ENCODE results near the gene MLH3. TPM values are rescaled to one million over a fixed set of nuclear protein-coding genes. Genes with fewer than 3 reads are reported as not detected.

Gene MLH3
- total RNA-seq, 2 donors from 2014 or later: 23.3 to 29.6 TPM

DNA sequence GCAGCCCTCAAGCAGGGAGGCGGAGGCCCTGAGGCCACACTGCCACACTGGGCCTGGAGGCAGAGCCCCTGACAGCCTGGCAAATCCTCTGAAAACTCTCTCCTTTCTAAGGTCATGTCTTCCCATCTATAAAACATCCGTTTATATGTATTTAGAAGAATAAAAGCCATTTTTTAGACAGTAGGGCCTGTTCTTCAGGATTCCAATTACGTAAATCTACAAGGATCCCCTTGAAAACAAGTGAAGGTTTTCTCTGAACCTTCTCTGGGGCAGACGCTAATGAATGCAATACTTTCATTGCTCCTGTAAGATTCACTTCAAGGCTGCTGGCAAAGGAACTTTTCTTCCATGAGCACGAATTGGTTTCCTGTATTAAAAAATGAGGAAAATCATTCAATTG is 35.8 kb downstream of the MLH3 start:
- Histone ChIP-seq H3K9me3 (no peaks in the 10 kb centered on the region), H3K36me3 (peaks cover 0 to 9% of the 10 kb centered on the region in 2 donors), H3K4me1 (replicated peaks) (peaks cover 2% of the 10 kb centered on the region), H3K27ac (no peak overlapping the region), H3K27me3 (replicated peaks; ENCODE audit: insufficient read depth) (no peaks in the 10 kb centered on the region), H3K4me3 (no peak overlapping the region)
- 65% methylated on average over 5 of the region's 5 CpGs for WGBS
- TF ChIP-seq, protein P1, sequence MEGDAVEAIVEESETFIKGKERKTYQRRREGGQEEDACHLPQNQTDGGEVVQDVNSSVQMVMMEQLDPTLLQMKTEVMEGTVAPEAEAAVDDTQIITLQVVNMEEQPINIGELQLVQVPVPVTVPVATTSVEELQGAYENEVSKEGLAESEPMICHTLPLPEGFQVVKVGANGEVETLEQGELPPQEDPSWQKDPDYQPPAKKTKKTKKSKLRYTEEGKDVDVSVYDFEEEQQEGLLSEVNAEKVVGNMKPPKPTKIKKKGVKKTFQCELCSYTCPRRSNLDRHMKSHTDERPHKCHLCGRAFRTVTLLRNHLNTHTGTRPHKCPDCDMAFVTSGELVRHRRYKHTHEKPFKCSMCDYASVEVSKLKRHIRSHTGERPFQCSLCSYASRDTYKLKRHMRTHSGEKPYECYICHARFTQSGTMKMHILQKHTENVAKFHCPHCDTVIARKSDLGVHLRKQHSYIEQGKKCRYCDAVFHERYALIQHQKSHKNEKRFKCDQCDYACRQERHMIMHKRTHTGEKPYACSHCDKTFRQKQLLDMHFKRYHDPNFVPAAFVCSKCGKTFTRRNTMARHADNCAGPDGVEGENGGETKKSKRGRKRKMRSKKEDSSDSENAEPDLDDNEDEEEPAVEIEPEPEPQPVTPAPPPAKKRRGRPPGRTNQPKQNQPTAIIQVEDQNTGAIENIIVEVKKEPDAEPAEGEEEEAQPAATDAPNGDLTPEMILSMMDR (IDR thresholded peaks at IDR 0.05): no peak
- TF ChIP-seq POLR2A (IDR thresholded peaks at IDR 0.05) (no peak), POLR2AphosphoS5 (IDR thresholded peaks at IDR 0.05) (no peak)
- DNase-seq (ENCODE audit: low spot score): no peak
- intact Hi-C loops (cut with DNase I): no loop called here

DNA sequence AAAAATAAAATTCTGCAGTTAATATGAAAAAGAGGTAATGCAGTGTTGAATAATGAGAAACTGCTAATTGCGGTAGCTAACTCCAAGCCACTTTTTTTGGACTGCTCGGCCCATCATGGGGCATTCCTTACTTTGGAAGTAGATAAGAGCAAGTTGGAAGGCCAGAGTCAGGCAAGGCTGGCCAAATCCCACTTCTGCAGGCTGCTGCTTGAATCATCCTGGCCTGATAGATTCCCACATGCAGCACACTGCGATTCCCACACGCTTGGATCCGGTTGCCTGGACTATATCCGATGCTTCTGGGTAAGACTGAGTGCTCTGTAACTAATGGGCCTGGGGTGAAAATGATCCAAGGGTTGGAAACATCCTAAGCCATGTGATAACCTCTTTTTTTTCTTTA is 38.0 kb downstream of the MLH3 start:
- no peak overlapping the region for H3K27ac ChIP-seq
- H3K4me3 ChIP-seq: no peak overlapping the region
- H3K27me3 ChIP-seq (replicated peaks; ENCODE audit: insufficient read depth): no peaks in the 10 kb centered on the region
- intact Hi-C loops (cut with DNase I): no loop called here
- no peaks in the 10 kb centered on the region for H3K4me1 ChIP-seq (replicated peaks)
- peaks cover 0 to 9% of the 10 kb centered on the region in 2 donors for H3K36me3 ChIP-seq
- DNase-seq (ENCODE audit: low spot score): no peak
- H3K9me3 ChIP-seq: no peaks in the 10 kb centered on the region
- WGBS: 88% methylated on average over 6 of the region's 6 CpGs
- TF ChIP-seq, protein P1 (IDR thresholded peaks at IDR 0.05): no peak
- no peak for TF ChIP-seq POLR2AphosphoS5 (IDR thresholded peaks at IDR 0.05)
- no peak for TF ChIP-seq POLR2A (IDR thresholded peaks at IDR 0.05)

DNA sequence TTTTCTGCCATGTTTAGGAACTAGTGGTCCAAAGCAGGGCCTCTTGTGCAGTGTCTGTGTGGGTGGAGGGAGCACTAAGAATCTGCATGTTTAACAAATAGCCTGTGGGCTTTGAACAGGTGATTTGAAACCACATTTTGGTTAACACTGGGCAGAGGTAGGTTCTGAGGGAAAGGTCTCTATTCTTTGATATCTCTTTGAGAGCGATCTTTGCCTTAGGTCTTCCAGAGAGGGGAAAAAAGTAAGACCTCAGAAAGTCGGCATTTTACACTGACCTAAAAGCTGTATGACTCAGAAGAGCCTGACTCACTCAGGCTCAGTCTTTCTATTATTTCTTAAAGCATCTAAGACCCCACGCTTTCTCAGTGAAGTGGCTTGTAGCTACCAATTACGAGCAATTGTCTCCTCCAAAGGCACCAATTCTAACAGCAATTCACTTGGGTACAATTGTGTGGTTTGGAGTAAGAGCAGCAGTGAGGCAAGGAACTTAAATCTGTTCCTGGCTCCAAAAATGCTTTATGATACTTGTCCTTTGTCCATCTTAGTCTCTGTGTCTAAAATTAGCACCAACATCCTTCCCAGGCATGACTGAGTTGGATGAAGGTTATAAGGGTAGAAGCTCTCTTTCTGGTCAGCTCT is 39.8 kb downstream of the MLH3 start:
- Histone ChIP-seq H3K9me3 (no peaks in the 10 kb centered on the region), H3K27ac (peak overlapping the region in 1 of 2 donors; percentile 12), H3K27me3 (replicated peaks; ENCODE audit: insufficient read depth) (no peaks in the 10 kb centered on the region), H3K36me3 (peaks cover 2 to 6% of the 10 kb centered on the region in 2 donors), H3K4me3 (no peak overlapping the region), H3K4me1 (replicated peaks) (no peaks in the 10 kb centered on the region)
- DNase-seq (ENCODE audit: low spot score): no peak
- WGBS: 60% methylated on average over 4 of the region's 4 CpGs
- intact Hi-C loops (cut with DNase I): no loop called here
- TF ChIP-seq, protein P1 (IDR thresholded peaks at IDR 0.05): no peak
- TF ChIP-seq POLR2A (IDR thresholded peaks at IDR 0.05): no peak
- TF ChIP-seq POLR2AphosphoS5 (IDR thresholded peaks at IDR 0.05): no peak

DNA sequence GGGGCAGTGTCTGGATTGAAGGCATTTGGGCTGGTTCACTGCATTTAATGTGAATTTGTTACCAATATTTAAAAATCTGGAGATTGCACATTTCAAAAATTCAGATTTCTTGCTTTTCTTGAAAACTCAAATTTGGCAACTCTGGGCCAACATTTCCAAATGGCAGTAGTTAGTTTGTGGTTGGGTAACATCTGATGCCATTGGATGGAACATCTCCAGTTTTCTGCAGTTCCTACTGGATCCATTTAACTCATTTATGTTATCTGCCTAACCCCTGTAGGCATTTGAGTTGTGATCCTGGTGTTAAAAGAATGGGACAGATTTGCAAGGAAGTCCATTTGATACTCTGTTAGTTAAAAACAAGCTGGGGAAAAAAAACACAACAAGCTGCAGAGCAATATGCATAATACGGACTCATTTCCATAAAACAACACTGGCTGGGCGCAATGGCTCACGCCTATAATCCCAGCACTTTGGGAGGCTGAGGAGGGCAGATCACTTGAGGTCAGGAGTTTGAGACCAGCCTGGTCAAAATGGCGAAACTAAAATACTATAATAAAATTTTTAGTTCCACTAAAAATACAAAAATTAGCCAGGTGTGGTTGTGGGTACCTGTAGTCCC is 40.7 kb downstream of the MLH3 start:
- TF ChIP-seq POLR2AphosphoS5 (IDR thresholded peaks at IDR 0.05): no peak
- TF ChIP-seq, protein P1 (IDR thresholded peaks at IDR 0.05): no peak
- no peak for TF ChIP-seq POLR2A (IDR thresholded peaks at IDR 0.05)
- WGBS: 98% methylated on average over 4 of the region's 4 CpGs
- no peaks in the 10 kb centered on the region for H3K9me3 ChIP-seq
- peaks cover 2 to 4% of the 10 kb centered on the region in 2 donors for H3K36me3 ChIP-seq
- no peaks in the 10 kb centered on the region for H3K27me3 ChIP-seq (replicated peaks; ENCODE audit: insufficient read depth)
- DNase-seq (ENCODE audit: low spot score): no peak
- H3K27ac ChIP-seq: no peak overlapping the region
- intact Hi-C loops (cut with DNase I): no loop called here
- no peak overlapping the region for H3K4me3 ChIP-seq
- H3K4me1 ChIP-seq (replicated peaks): no peaks in the 10 kb centered on the region

DNA sequence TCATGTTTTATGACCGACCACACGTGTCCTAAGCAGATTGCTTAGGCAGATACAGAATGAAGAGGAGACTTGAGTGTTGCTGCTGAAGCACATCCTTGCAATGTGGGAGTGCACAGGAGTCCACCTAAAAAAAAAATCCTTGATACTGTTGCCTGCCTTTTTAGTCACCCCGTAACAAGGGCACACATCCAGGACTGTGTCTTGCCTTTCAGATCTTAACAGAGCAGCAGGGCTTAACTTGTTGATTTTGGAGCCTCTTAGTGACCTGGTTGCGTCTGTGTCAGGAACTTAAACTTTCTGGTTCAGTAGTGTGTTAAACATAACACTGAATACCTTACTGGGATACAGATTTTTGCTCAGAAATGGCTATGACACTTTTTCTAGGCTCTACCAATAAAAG is 42.1 kb downstream of the MLH3 start:
- WGBS: 57% methylated on average over 4 of the region's 4 CpGs
- Histone ChIP-seq H3K4me1 (replicated peaks) (peaks cover under 1% of the 10 kb centered on the region), H3K9me3 (no peaks in the 10 kb centered on the region), H3K27ac (no peak overlapping the region), H3K4me3 (no peak overlapping the region), H3K36me3 (peaks cover 2 to 4% of the 10 kb centered on the region in 2 donors), H3K27me3 (replicated peaks; ENCODE audit: insufficient read depth) (no peaks in the 10 kb centered on the region)
- no peak for TF ChIP-seq POLR2A (IDR thresholded peaks at IDR 0.05)
- TF ChIP-seq, protein P1 (IDR thresholded peaks at IDR 0.05): no peak
- no peak for TF ChIP-seq POLR2AphosphoS5 (IDR thresholded peaks at IDR 0.05)
- DNase-seq (ENCODE audit: low spot score): no peak
- intact Hi-C loops (cut with DNase I): no loop called here

All from prostate gland (tissue), 2 donors.